IMR-90 (cell line): ENCODE results near the gene SORL1. TPM values are rescaled to one million over a fixed set of nuclear protein-coding genes. Genes with fewer than 3 reads are reported as not detected.

Source experiments
- ATAC-seq: fragments of 200-7000 bp; cut with Tn5 transposase; 2 replicates; pipeline ENCODE4 v1.9.1; 2020; ENCODE audit warnings: low read depth, mild to moderate bottlenecking, moderate library complexity
- BruUV-seq: library from RNA; stranded (reverse); fragments of 400-500 nt; replicated peaks from 2 replicates; lab custom pipeline; 2021; lab: Mats Ljungman, UMichigan
- CTCF ChIA-PET: fragments of 300-600 bp; formaldehyde crosslinking; extraction: SDS; loops from one replicate; lab custom pipeline; 2021; ENCODE audit warnings: antibody characterized with exemption; lab: Yijun Ruan, JAX
- POLR2A ChIA-PET: fragments of 300-600 bp; sonication (Branson Sonifier 250); formaldehyde crosslinking; loops from one replicate; lab custom pipeline; 2022; ENCODE audit warnings: antibody characterized with exemption; ENCODE audit not compliant: unreplicated experiment; lab: Charles Lee
- DNase-seq: peaks from one replicate; pipeline ENCODE4 v3.0.0; 2013
- H2AFZ ChIP-seq: replicated peaks from 2 replicates; pipeline ENCODE3; 2013; ENCODE audit warnings: low read length, mild to moderate bottlenecking; ENCODE audit not compliant: poor library complexity
- H2AK5ac ChIP-seq: 2 replicates; pipeline ENCODE4 v1.6.1; 2013; ENCODE audit warnings: low read depth, low read length, inconsistent platforms
- H2AK9ac ChIP-seq: replicated peaks from 2 replicates; pipeline ENCODE3; 2013; ENCODE audit warnings: mild to moderate bottlenecking, low read depth, low read length, moderate library complexity; ENCODE audit not compliant: poor library complexity
- H2BK120ac ChIP-seq: 2 replicates; pipeline ENCODE4 v1.6.1; 2013; ENCODE audit warnings: low read depth, low read length, inconsistent platforms
- H2BK15ac ChIP-seq: 3 replicates; pipeline ENCODE4 v1.6.1; 2013; ENCODE audit warnings: low read depth, low read length, inconsistent platforms
- H2BK20ac ChIP-seq: 2 replicates; pipeline ENCODE4 v1.6.1; 2013; ENCODE audit warnings: low read depth, mild to moderate bottlenecking, inconsistent platforms, low read length, moderate library complexity
- H2BK5ac ChIP-seq: 2 replicates; pipeline ENCODE4 v1.6.1; 2013; ENCODE audit warnings: mild to moderate bottlenecking, low read depth, low read length, inconsistent platforms; ENCODE audit not compliant: poor library complexity, severe bottlenecking
- H3K14ac ChIP-seq: replicated peaks from 2 replicates; pipeline ENCODE4 v1.6.1; 2013; ENCODE audit warnings: low read depth, low read length, inconsistent platforms
- H3K18ac ChIP-seq: 2 replicates; pipeline ENCODE4 v1.6.1; 2013; ENCODE audit warnings: low read depth, low read length, control low read depth
- H3K23ac ChIP-seq: 2 replicates; pipeline ENCODE4 v1.6.1; 2013; ENCODE audit warnings: low read depth, low read length, inconsistent platforms
- H3K27ac ChIP-seq: 2 replicates; pipeline ENCODE4 v1.5.1; 2013; ENCODE audit warnings: mild to moderate bottlenecking, control low read depth, low read length; ENCODE audit not compliant: insufficient read depth
- H3K27me3 ChIP-seq: 2 replicates; pipeline ENCODE4 v1.6.1; 2013; ENCODE audit warnings: low read length; ENCODE audit not compliant: control insufficient read depth, insufficient read depth
- H3K36me3 ChIP-seq: 2 replicates; pipeline ENCODE4 v1.6.1; 2013; ENCODE audit warnings: low read length, mixed read lengths; ENCODE audit not compliant: control insufficient read depth, insufficient read depth
- H3K4ac ChIP-seq: 2 replicates; pipeline ENCODE4 v1.6.1; 2013; ENCODE audit warnings: low read depth, low read length, inconsistent platforms
- H3K4me1 ChIP-seq: 2 replicates; pipeline ENCODE4 v1.6.1; 2013; ENCODE audit warnings: low read length, mixed read lengths; ENCODE audit not compliant: control insufficient read depth, insufficient read depth
- H3K4me2 ChIP-seq: 2 replicates; pipeline ENCODE4 v1.6.1; 2013; ENCODE audit warnings: low read depth, mild to moderate bottlenecking, control low read depth, low read length, moderate library complexity
- H3K4me3 ChIP-seq: 2 replicates; pipeline ENCODE4 v1.5.1; 2013; ENCODE audit warnings: low read depth, mild to moderate bottlenecking, control low read depth, low read length, moderate library complexity; ENCODE audit not compliant: insufficient read depth
- H3K56ac ChIP-seq: 2 replicates; pipeline ENCODE4 v1.6.1; 2013; ENCODE audit warnings: low read length, inconsistent platforms; ENCODE audit not compliant: insufficient read depth; ENCODE audit errors: extremely low read depth
- H3K79me1 ChIP-seq, 2 experiments: 2 replicates each; pipeline ENCODE4 v1.6.1; 2013; ENCODE audit warnings: low read length in 2 of 2, inconsistent platforms in 1 of 2, low read depth in 1 of 2
- H3K9ac ChIP-seq: 2 replicates; pipeline ENCODE4 v1.6.1; 2013; ENCODE audit warnings: low read depth, low read length, control low read depth
- H3K9me1 ChIP-seq: 2 replicates; pipeline ENCODE4 v1.6.1; 2013; ENCODE audit warnings: low read length, inconsistent platforms; ENCODE audit not compliant: insufficient read depth
- H3K9me3 ChIP-seq: 2 replicates; pipeline ENCODE4 v1.6.1; 2013; ENCODE audit warnings: low read length; ENCODE audit not compliant: control insufficient read depth, insufficient read depth
- H4K20me1 ChIP-seq: 2 replicates; pipeline ENCODE4 v1.6.1; 2013; ENCODE audit warnings: low read length, inconsistent platforms; ENCODE audit not compliant: insufficient read depth
- H4K5ac ChIP-seq: 2 replicates; pipeline ENCODE4 v1.6.1; 2013; ENCODE audit warnings: mild to moderate bottlenecking, low read depth, low read length, control low read depth
- H4K8ac ChIP-seq, 2 experiments: 2 replicates each; pipeline ENCODE4 v1.6.1; 2013; ENCODE audit warnings: low read depth in 2 of 2, low read length in 2 of 2, control low read depth in 1 of 2, inconsistent platforms in 1 of 2
- H4K91ac ChIP-seq: 2 replicates; pipeline ENCODE4 v1.6.1; 2013; ENCODE audit warnings: low read depth, low read length, inconsistent platforms; ENCODE audit not compliant: insufficient read depth
- BHLHE40 ChIP-seq: fragments of 150-350 bp; IDR thresholded peaks from 2 replicates; pipeline ENCODE4 v1.6.1; 2016; ENCODE audit warnings: mild to moderate bottlenecking, low read depth, low read length
- CEBPB ChIP-seq: IDR thresholded peaks from 2 replicates; pipeline ENCODE4 v1.6.1; 2012; ENCODE audit warnings: low read depth, low read length, improper control_type of control experiment
- CTCF ChIP-seq: conservative IDR thresholded peaks from 2 replicates; pipeline ENCODE4 v1.5.1; 2012; ENCODE audit warnings: mild to moderate bottlenecking, low read depth, low read length, improper control_type of control experiment
- FOS ChIP-seq: fragments of 150-350 bp; IDR thresholded peaks from 2 replicates; pipeline ENCODE4 v1.6.1; 2016; ENCODE audit warnings: low read depth, low read length
- MAZ ChIP-seq: IDR thresholded peaks from 2 replicates; pipeline ENCODE4 v1.6.1; 2012; ENCODE audit warnings: low read depth, mild to moderate bottlenecking, low read length, improper control_type of control experiment, moderate library complexity, borderline replicate concordance
- MXI1 ChIP-seq: IDR thresholded peaks from 2 replicates; pipeline ENCODE4 v1.6.1; 2012; ENCODE audit warnings: low read depth, mild to moderate bottlenecking, low read length, moderate library complexity, borderline replicate concordance
- POLR2A ChIP-seq: IDR thresholded peaks from 2 replicates; pipeline ENCODE4 v1.6.1; 2012; ENCODE audit warnings: mild to moderate bottlenecking, low read depth, low read length
- RCOR1 ChIP-seq: IDR thresholded peaks from 2 replicates; pipeline ENCODE4 v1.6.1; 2012; ENCODE audit warnings: mild to moderate bottlenecking, low read length, improper control_type of control experiment; ENCODE audit not compliant: insufficient replicate concordance
- SMC3 ChIP-seq: fragments of 150-350 bp; IDR thresholded peaks from 2 replicates; pipeline ENCODE4 v1.6.1; 2016; ENCODE audit warnings: low read depth, mild to moderate bottlenecking, antibody characterized with exemption, low read length, moderate library complexity
- USF2 ChIP-seq: fragments of 150-350 bp; IDR thresholded peaks from 2 replicates; pipeline ENCODE4 v1.6.1; 2017; ENCODE audit warnings: mild to moderate bottlenecking, antibody characterized with exemption, low read length, low read depth
- WGBS, 2 experiments: methylation state at CpG; one replicate each; pipeline versions ENCODE4 v1.1.5 to v1.1.7; 2013; ENCODE audit warnings: missing lambda C conversion rate in 2 of 2; ENCODE audit not compliant: insufficient read length in 1 of 2; ENCODE audit errors: extremely low coverage in 2 of 2; 5-methylcytosine and 5-hydroxymethylcytosine counted together
- dilution Hi-C: fragments of 300-500 bp; cut with HindIII; formaldehyde crosslinking; loops from one replicate; pipeline ENCODE4 v1.14.3; 2018; ENCODE audit warnings: low sequenced_read_pairs; ENCODE audit not compliant: unreplicated experiment
- in situ Hi-C: fragments of 300-500 bp; cut with MboI; formaldehyde crosslinking; loops from 3 replicates; pipeline ENCODE4 v1.14.3; 2019; ENCODE audit warnings: low sequenced_read_pairs, inconsistent platforms, mixed read lengths
- intact Hi-C: fragments of 100-400 bp; cut with micrococcal nuclease; formaldehyde crosslinking; loops from 2 replicates; pipeline ENCODE4 v1.10.0; 2022
- polyA plus RNA-seq, 3 experiments: library from polyadenylated mRNA; depleted of rRNA; stranded (reverse); fragments of >200 nt; gene quantifications; 2 replicates each; pipeline ENCODE4 v1.2.3, GENCODE V29; 2012; ENCODE audit warnings: low replicate concordance in 1 of 3
- total RNA-seq: library from RNA; depleted of rRNA; stranded (reverse); fragments of >200 nt; gene quantifications from 2 replicates; pipeline ENCODE4 v1.2.3, GENCODE V29; 2012

SORL1 gene
- total and polyA plus RNA-seq, 2 of the 4 experiments (the other 2 are of a cell fraction): 1.0 to 2.0 TPM

- DNase-seq (peak; percentile 94), ATAC-seq (peak; percentile 81)
- H3K9me1 ChIP-seq: peaks cover 14% of the 10 kb centered on the region; the same call in 1 of the 2 replicates
- POLR2A ChIA-PET: no interaction called here
- H4K91ac ChIP-seq: no peak overlapping the region
- no peak overlapping the region for H4K5ac ChIP-seq
- peak overlapping the region; percentile 4; the same call in 1 of the 2 replicates for H3K27ac ChIP-seq
- H3K27me3 ChIP-seq: peaks cover 2% of the 10 kb centered on the region; the same call in 1 of the 2 replicates
- H2AK5ac ChIP-seq: no peak overlapping the region
- peaks cover 17% of the 10 kb centered on the region for H3K4me1 ChIP-seq
- H3K79me1 ChIP-seq: peaks cover 0 to 7% of the 10 kb centered on the region in 2 experiments; a peak in 2 of 4 replicates
- no peaks in the 10 kb centered on the region for H3K9me3 ChIP-seq
- peak overlapping the region; percentile 12; the same call in 1 of the 2 replicates for H3K56ac ChIP-seq
- H2BK15ac ChIP-seq: peak overlapping the region; percentile 1; the same call in 1 of the 3 replicates
- peak overlapping the region; percentile 20 for H2BK5ac ChIP-seq
- WGBS, 2 experiments: 10% methylated on average over 5 of the region's 11 CpGs; no CpG with 5 or more reads in 1 of the 2 experiments
- dilution Hi-C loops: no loop called here
- no peak overlapping the region for H3K4me3 ChIP-seq
- no peak overlapping the region for H2AK9ac ChIP-seq
- peak overlapping the region; percentile 29; the same call in 1 of the 2 replicates for H3K4ac ChIP-seq
- H3K9ac ChIP-seq: no peak overlapping the region
- H4K20me1 ChIP-seq: peaks cover 4% of the 10 kb centered on the region; the same call in 1 of the 2 replicates
- H4K8ac ChIP-seq: peak overlapping the region in 1 of 2 experiments; percentile 27; a peak in 1 of 4 replicates
- H3K4me2 ChIP-seq: no peak overlapping the region; the same call in 1 of the 2 replicates
- no peak overlapping the region for H3K18ac ChIP-seq
- no peak overlapping the region for H3K23ac ChIP-seq
- no TSS peak for BruUV-seq
- 0 out of 2 replicates have a peak, but pooled peaks have one; percentile 16 for TF ChIP-seq MAZ
- no peak for TF ChIP-seq CEBPB
- TF ChIP-seq SMC3: no peak
- no peak for TF ChIP-seq RCOR1
- no peak for TF ChIP-seq MXI1
- peak; percentile 47; the same call in 1 of the 2 replicates for TF ChIP-seq BHLHE40
- TF ChIP-seq CTCF: no peak
- no peak for TF ChIP-seq POLR2A
- no peak for TF ChIP-seq USF2
- TF ChIP-seq FOS: peak; percentile 80; the same call in 1 of the 2 replicates
- no peaks in the 10 kb centered on the region for H3K36me3 ChIP-seq
- in situ Hi-C loops: loop anchor here (25.0 kb wide), 1 partner anchor 648 kb away; the partner anchor contains the start of gene BLID
- peak overlapping the region; percentile 69 for H2AFZ ChIP-seq
- intact Hi-C loops: loop anchor here (10.0 kb wide), 1 partner anchor 740 kb away; no protein-coding TSS in a partner anchor
- peak overlapping the region; percentile 37; the same call in 1 of the 2 replicates for H2BK20ac ChIP-seq
- H2BK120ac ChIP-seq: peak overlapping the region; percentile 45
- no peak overlapping the region for H3K14ac ChIP-seq
- CTCF ChIA-PET: interaction anchor here (1.6 kb wide), 1 partner anchor 12 kb away, joined by 4 read pairs; the partner anchor contains the start of genes SORL1 and SORL1-AS1
Measured at GRCh38 chr11:121464352-121464946, 12.3 kb downstream of the SORL1 start.
